Gastroesophageal sphincter (tissue), 3 donors: ENCODE results near the gene KLK1.

ENCODE experiments used
- EP300 ChIP-seq: sonication (generic); formaldehyde crosslinking; IDR thresholded peaks from one replicate; pipeline ENCODE4 v1.6.1; 2017; ENCODE audit warnings: antibody characterized with exemption, mild to moderate bottlenecking
- POLR2A ChIP-seq, 2 donors: fragments of 450-650 bp; IDR thresholded peaks; one replicate each; pipeline ENCODE4 v1.6.1; 2017; ENCODE audit warnings: antibody characterized with exemption in 2 of 2, mild to moderate bottlenecking in 2 of 2, moderate library complexity in 1 of 2
- TF ChIP-seq, protein P1 (sequence below), 4 experiments: fragments of 200-600 bp in 2 of 4; fragments of 450-650 bp in 2 of 4; sonication (generic) in 1 of 4; IDR thresholded peaks; one replicate each; pipeline ENCODE4 v1.5.1; 2017 to 2019; ENCODE audit warnings: antibody characterized with exemption in 4 of 4, mild to moderate bottlenecking in 2 of 4, moderate library complexity in 2 of 4

DNA sequence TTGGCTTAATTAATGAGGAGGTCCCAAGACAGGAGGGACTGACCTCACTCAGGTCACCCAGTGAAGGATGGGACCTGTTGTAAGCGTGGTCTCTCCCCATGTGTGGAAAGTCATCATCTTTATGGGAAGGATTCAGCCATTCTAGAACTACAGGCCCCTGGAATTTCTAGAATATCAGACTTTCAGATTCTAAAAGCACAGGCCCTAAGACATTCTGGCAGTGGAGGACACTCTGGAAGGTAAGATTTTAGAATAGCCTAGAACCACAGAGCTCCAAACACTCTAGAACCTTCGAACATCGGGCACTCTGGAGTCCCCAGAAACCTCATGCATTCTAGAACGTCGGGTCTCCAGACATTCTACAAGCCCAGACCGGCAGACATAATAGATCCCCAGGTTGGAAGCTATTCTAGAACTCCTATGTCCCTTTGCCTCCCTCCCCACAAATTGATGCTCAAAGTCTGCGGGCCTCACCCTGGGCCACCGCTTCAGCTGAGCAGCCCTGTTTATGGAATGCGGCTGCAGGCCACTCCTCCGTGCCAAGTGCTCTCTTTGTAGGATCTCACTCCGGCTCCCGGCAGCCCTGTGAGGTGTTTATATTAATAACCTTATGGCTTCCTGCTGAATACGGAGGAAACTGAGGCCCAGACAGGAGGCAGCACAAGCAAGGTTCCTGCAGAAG is 11.7 kb upstream of the KLK1 start:
- TF ChIP-seq, protein P1, sequence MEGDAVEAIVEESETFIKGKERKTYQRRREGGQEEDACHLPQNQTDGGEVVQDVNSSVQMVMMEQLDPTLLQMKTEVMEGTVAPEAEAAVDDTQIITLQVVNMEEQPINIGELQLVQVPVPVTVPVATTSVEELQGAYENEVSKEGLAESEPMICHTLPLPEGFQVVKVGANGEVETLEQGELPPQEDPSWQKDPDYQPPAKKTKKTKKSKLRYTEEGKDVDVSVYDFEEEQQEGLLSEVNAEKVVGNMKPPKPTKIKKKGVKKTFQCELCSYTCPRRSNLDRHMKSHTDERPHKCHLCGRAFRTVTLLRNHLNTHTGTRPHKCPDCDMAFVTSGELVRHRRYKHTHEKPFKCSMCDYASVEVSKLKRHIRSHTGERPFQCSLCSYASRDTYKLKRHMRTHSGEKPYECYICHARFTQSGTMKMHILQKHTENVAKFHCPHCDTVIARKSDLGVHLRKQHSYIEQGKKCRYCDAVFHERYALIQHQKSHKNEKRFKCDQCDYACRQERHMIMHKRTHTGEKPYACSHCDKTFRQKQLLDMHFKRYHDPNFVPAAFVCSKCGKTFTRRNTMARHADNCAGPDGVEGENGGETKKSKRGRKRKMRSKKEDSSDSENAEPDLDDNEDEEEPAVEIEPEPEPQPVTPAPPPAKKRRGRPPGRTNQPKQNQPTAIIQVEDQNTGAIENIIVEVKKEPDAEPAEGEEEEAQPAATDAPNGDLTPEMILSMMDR (IDR thresholded peaks at IDR 0.05) = no peak
- TF ChIP-seq EP300 (no peak), POLR2A (IDR thresholded peaks at IDR 0.05) (no peak)
